Measurements from ENCODE around the gene SLC25A5. TPM values are rescaled to one million over a fixed set of nuclear protein-coding genes. Genes with fewer than 3 reads are reported as not detected.
"Not testable (repeated sequence)": the region's sequence is repeated elsewhere in the genome, so short reads cannot be mapped to it uniquely, and the experiment has no call there.

The SLC25A5 gene
- total and polyA plus RNA-seq, 10 donors, result 146 to 256 (median 232) TPM

GRCh38 chrX:119427795-119428185 lies 40.5 kb upstream of the SLC25A5 start:
- TF ChIP-seq CTCF (IDR thresholded peaks at IDR 0.05 in 8 of 11, conservative IDR thresholded peaks at IDR 0.05 in 3 of 11), result no peak
- TF ChIP-seq POLR2AphosphoS5 (IDR thresholded peaks at IDR 0.05), result no peak
- no peak for TF ChIP-seq POLR2A (IDR thresholded peaks at IDR 0.05)
- H3K36me3 ChIP-seq, result peaks cover 0 to 4% (median 0%) of the 10 kb centered on the region in 6 donors
- H3K27ac ChIP-seq, result peak overlapping the region in 4 of 8 donors; percentile 57 to 79 (median 66)
- intact Hi-C loops (cut with DNase I; ENCODE audit: low total_unique reads), result no loop called here
- no peak for DNase-seq
- WGBS, 5 donors, result 57 to 74% (median 68%) methylated on average over 4 of the region's 4 CpGs
- no peak overlapping the region for H3K4me3 ChIP-seq
- peaks cover 0 to 20% (median 11%) of the 10 kb centered on the region in 6 donors for H3K4me1 ChIP-seq
- H3K9me3 ChIP-seq, result no peaks in the 10 kb centered on the region
- H3K27me3 ChIP-seq (replicated peaks in 1 of 7), result no peaks in the 10 kb centered on the region

- Histone ChIP-seq H3K9me3 (no peaks in the 10 kb centered on the region), H3K4me1 (peaks cover 0 to 20% (median 11%) of the 10 kb centered on the region in 6 donors), H3K27ac (no peak overlapping the region), H3K4me3 (no peak overlapping the region), H3K27me3 (replicated peaks in 1 of 7) (no peaks in the 10 kb centered on the region), H3K36me3 (peaks cover 0 to 4% (median 0%) of the 10 kb centered on the region in 6 donors)
- WGBS, 5 donors, result 43 to 81% (median 80%) methylated on average over 3 of the region's 4 CpGs
- no peak for DNase-seq
- intact Hi-C loops (cut with DNase I; ENCODE audit: low total_unique reads), result no loop called here
- TF ChIP-seq POLR2A (IDR thresholded peaks at IDR 0.05) (no peak), POLR2AphosphoS5 (IDR thresholded peaks at IDR 0.05) (no peak), CTCF (IDR thresholded peaks at IDR 0.05 in 8 of 11, conservative IDR thresholded peaks at IDR 0.05 in 3 of 11) (no peak)
These were observed 38.8 kb upstream of the SLC25A5 start for GRCh38 chrX:119429471-119429870.

- H3K27ac ChIP-seq; H3K27me3 ChIP-seq (replicated peaks in 1 of 7); H3K36me3 ChIP-seq; H3K4me3 ChIP-seq; H3K9me3 ChIP-seq; DNase-seq; intact Hi-C loops (cut with DNase I; ENCODE audit: low total_unique reads); H3K4me1 ChIP-seq: not testable (repeated sequence)
- 81 to 100% (median 97%) methylated on average over 5 to 10 of the region's 17 CpGs for WGBS, 5 donors
These were observed 26.9 kb upstream of the SLC25A5 start for GRCh38 chrX:119441295-119441694.

- no peaks in the 10 kb centered on the region for H3K9me3 ChIP-seq
- no peaks in the 10 kb centered on the region for H3K4me1 ChIP-seq
- DNase-seq, result no peak
- intact Hi-C loops (cut with DNase I; ENCODE audit: low total_unique reads), result no loop called here
- TF ChIP-seq CTCF (IDR thresholded peaks at IDR 0.05 in 8 of 11, conservative IDR thresholded peaks at IDR 0.05 in 3 of 11), result no peak
- TF ChIP-seq POLR2AphosphoS5 (IDR thresholded peaks at IDR 0.05), result no peak
- no peak for TF ChIP-seq POLR2A (IDR thresholded peaks at IDR 0.05)
- H3K4me3 ChIP-seq, result no peak overlapping the region
- no peaks in the 10 kb centered on the region for H3K27me3 ChIP-seq (replicated peaks in 1 of 7)
- H3K27ac ChIP-seq, result no peak overlapping the region
- WGBS, 5 donors, result 24 to 70% (median 51%) methylated on average over 2 of the region's 2 CpGs
- no peaks in the 10 kb centered on the region for H3K36me3 ChIP-seq
These were observed 26.0 kb upstream of the SLC25A5 start for GRCh38 chrX:119442286-119442685.

- Histone ChIP-seq H3K4me3 (no peak overlapping the region), H3K27ac (no peak overlapping the region), H3K27me3 (replicated peaks in 1 of 7) (no peaks in the 10 kb centered on the region), H3K4me1 (no peaks in the 10 kb centered on the region), H3K9me3 (no peaks in the 10 kb centered on the region), H3K36me3 (peaks cover 0 to 18% (median 5%) of the 10 kb centered on the region in 6 donors)
- TF ChIP-seq POLR2A (IDR thresholded peaks at IDR 0.05) (no peak), CTCF (IDR thresholded peaks at IDR 0.05 in 8 of 11, conservative IDR thresholded peaks at IDR 0.05 in 3 of 11) (no peak), POLR2AphosphoS5 (IDR thresholded peaks at IDR 0.05) (no peak)
- no peak for DNase-seq
- WGBS, 5 donors, result 63 to 86% (median 75%) methylated on average over 4 of the region's 4 CpGs
- intact Hi-C loops (cut with DNase I; ENCODE audit: low total_unique reads), result no loop called here
These were observed 15.0 kb upstream of the SLC25A5 start for GRCh38 chrX:119453202-119453601.
